Measurements from ENCODE around the gene CYP11A1.

GRCh38 chr15:74415966-74416916, 48.8 kb upstream of the CYP11A1 start:
- TF ChIP-seq CTCF (IDR thresholded peaks at IDR 0.05) (no peak), POLR2A (IDR thresholded peaks at IDR 0.05) (no peak)

Measured in esophagus squamous epithelium (tissue), 4 donors.